Measurements from ENCODE around the gene NBEA. TPM values are rescaled to one million over a fixed set of nuclear protein-coding genes. Genes with fewer than 3 reads are reported as not detected.

Gene NBEA
- total and polyA plus RNA-seq, 8 donors = 5.9 to 14.1 (median 11.3) TPM

DNA sequence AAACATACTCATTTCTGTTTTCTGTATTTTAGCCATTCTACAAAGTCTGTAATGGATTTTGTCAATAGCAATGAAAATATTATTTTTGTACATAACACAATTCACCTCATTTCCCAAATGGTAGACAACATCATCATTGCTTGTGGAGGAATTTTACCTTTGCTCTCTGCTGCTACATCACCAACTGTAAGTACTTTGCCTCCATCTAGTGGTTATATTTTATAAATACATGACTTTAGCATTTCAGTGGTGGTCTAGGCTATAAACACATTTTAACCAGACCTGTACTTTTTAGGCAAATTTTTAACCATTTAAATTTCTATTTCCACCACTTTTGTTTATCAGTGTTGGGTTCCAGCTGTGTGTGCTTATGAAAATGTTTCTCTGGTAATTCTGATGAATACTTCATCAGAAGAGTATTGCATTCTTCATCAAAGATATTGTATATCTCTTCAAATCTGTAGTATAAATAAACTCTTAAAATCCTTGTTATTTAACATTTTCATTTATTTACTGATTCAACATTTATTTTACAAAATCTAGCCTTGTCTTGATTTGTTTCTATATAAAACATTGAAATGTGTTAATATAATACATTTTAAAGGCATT is 222.4 kb downstream of the NBEA start:
- peak in 1 of 4 donors; percentile 24 for DNase-seq

DNA sequence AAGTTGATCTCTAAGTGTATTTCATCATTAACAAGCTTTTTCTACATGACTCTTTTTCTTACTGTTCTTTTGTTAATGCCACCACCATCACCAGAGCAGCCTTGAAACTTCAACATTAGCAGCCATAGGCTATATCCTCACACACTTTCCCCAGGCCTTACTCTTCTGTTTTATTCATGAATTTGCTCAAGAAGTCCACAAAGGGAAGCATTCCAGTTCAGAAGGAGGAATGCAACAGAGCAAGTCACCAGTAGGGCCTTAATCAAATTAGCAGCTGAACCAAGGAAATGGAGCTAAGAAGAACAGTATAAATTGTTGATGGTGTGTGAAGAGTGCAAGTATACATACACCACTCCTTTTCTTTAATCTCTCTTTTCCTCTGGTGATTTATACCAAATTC is 223.1 kb downstream of the NBEA start:
- Histone ChIP-seq H3K27me3 (no peaks in the 10 kb centered on the region), H3K4me1 (no peaks in the 10 kb centered on the region), H3K9me3 (no peaks in the 10 kb centered on the region), H3K27ac (no peak overlapping the region), H3K36me3 (no peaks in the 10 kb centered on the region), H3K4me3 (no peak overlapping the region)
- intact Hi-C loops (cut with DNase I) = no loop called here
- no peak for ATAC-seq
- DNase-seq = no peak
- TF ChIP-seq, protein P1, sequence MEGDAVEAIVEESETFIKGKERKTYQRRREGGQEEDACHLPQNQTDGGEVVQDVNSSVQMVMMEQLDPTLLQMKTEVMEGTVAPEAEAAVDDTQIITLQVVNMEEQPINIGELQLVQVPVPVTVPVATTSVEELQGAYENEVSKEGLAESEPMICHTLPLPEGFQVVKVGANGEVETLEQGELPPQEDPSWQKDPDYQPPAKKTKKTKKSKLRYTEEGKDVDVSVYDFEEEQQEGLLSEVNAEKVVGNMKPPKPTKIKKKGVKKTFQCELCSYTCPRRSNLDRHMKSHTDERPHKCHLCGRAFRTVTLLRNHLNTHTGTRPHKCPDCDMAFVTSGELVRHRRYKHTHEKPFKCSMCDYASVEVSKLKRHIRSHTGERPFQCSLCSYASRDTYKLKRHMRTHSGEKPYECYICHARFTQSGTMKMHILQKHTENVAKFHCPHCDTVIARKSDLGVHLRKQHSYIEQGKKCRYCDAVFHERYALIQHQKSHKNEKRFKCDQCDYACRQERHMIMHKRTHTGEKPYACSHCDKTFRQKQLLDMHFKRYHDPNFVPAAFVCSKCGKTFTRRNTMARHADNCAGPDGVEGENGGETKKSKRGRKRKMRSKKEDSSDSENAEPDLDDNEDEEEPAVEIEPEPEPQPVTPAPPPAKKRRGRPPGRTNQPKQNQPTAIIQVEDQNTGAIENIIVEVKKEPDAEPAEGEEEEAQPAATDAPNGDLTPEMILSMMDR (IDR thresholded peaks at IDR 0.05) = no peak

More for the DNA sequence above, 222.4 kb downstream of the NBEA start:
- ATAC-seq = peak; percentile 79
- TF ChIP-seq, protein P1 (IDR thresholded peaks at IDR 0.05) = peak; percentile 33 to 64
- intact Hi-C loops (cut with DNase I) = no loop called here
- no peaks in the 10 kb centered on the region for H3K27me3 ChIP-seq
- no peak overlapping the region for H3K4me3 ChIP-seq
- no peaks in the 10 kb centered on the region for H3K4me1 ChIP-seq
- no peaks in the 10 kb centered on the region for H3K36me3 ChIP-seq
- no peak overlapping the region for H3K27ac ChIP-seq
- no peaks in the 10 kb centered on the region for H3K9me3 ChIP-seq

- Histone ChIP-seq H3K36me3 (no peaks in the 10 kb centered on the region), H3K9me3 (no peaks in the 10 kb centered on the region), H3K4me3 (no peak overlapping the region), H3K27ac (no peak overlapping the region), H3K4me1 (no peaks in the 10 kb centered on the region), H3K27me3 (no peaks in the 10 kb centered on the region)
- intact Hi-C loops (cut with DNase I) = no loop called here
- TF ChIP-seq, protein P1 (IDR thresholded peaks at IDR 0.05) = no peak
- no peak for DNase-seq
- ATAC-seq = peak; percentile 18
Observed at GRCh38 chr13:35179494-35179893, 237.4 kb downstream of the NBEA start.

GRCh38 chr13:35179920-35180663 is 238.0 kb downstream of the NBEA start:
- H3K27ac ChIP-seq = no peak overlapping the region
- no peaks in the 10 kb centered on the region for H3K36me3 ChIP-seq
- no peaks in the 10 kb centered on the region for H3K9me3 ChIP-seq
- no peaks in the 10 kb centered on the region for H3K27me3 ChIP-seq
- H3K4me1 ChIP-seq = no peaks in the 10 kb centered on the region
- ATAC-seq (no peak), DNase-seq (no peak)
- no peak overlapping the region for H3K4me3 ChIP-seq
- TF ChIP-seq, protein P1 (IDR thresholded peaks at IDR 0.05) = no peak
- intact Hi-C loops (cut with DNase I) = no loop called here

DNA sequence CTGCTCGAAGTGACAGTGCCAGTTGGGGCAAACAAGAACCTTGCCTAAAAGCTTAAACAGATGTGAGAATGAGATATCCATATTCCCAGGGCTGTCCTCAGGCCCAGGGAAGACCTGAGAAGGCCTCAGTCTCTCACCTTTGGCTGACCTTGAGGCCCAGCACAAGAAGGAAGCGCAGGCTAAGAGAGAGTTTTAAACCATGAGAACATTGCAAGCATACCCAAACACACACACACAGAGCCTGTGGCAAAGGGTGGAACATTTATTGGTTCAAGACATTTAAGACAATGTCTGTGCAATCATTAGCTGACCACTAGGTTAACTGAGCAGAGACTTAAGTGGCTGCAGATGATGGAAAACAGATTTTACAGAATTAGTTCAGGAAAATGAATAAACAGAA is 248.2 kb downstream of the NBEA start:
- TF ChIP-seq, protein P1 (IDR thresholded peaks at IDR 0.05) = no peak
- no peak for DNase-seq

More for the DNA sequence above, 248.2 kb downstream of the NBEA start:
- H3K4me1 ChIP-seq = no peaks in the 10 kb centered on the region
- no peaks in the 10 kb centered on the region for H3K27me3 ChIP-seq
- no peaks in the 10 kb centered on the region for H3K36me3 ChIP-seq
- no peak overlapping the region for H3K27ac ChIP-seq
- no peak for ATAC-seq
- intact Hi-C loops (cut with DNase I) = no loop called here
- peaks cover 0 to 3% of the 10 kb centered on the region in 2 donors for H3K9me3 ChIP-seq
- no peak overlapping the region for H3K4me3 ChIP-seq
